Measurements from ENCODE around the gene PSRC1.

- TF ChIP-seq CTCF (conservative IDR thresholded peaks at IDR 0.05; ENCODE audit: low read depth in 2 of 2) = no peak
- no peak for TF ChIP-seq POLR2AphosphoS5 (IDR thresholded peaks at IDR 0.05; ENCODE audit: low read depth)
Observed at GRCh38 chr1:109247401-109248365, 35.3 kb downstream of the PSRC1 start.

All from GM23338 (cell line).